Measurements from ENCODE around the gene NCKAP1. TPM values are rescaled to one million over a fixed set of nuclear protein-coding genes. Genes with fewer than 3 reads are reported as not detected.
"Not testable (repeated sequence)": the region's sequence is repeated elsewhere in the genome, so short reads cannot be mapped to it uniquely, and the experiment has no call there.

NCKAP1 gene
- total RNA-seq, 1 donor from 2014 or later: 13.2 TPM

DNA sequence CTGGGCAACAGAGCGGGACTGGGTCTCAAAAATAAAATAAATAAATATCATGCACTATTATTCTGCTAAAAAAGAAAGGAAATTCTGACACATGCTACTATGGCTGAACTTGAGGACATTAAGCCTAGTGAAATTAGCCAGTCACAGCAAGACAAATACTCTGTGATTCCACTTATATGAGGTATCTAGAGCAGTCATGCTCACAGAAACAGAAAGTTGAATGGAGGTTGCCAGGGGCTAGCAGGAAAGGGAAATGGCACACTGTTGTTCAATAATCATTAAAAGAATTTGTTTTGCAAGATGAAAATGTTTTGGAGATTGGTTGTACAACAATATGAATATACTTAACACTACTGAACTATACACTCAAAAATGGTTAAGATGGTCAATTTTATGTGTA lies 60.8 kb downstream of the NCKAP1 start:
- Mint-ChIP-seq H3K36me3 (ENCODE audit: low read depth) (no peaks in the 10 kb centered on the region), H3K27me3 (ENCODE audit: low read depth) (no peaks in the 10 kb centered on the region), H3K27ac (no peak overlapping the region), H3K4me1 (ENCODE audit: low read depth) (peaks cover 2% of the 10 kb centered on the region), H3K9me3 (no peaks in the 10 kb centered on the region), H3K4me3 (ENCODE audit: low read depth) (no peak overlapping the region)
- DNase-seq (ENCODE audit: low spot score): no peak
- intact Hi-C loops (cut with micrococcal nuclease): loop anchor here (5.0 kb wide), 1 partner anchor 35 kb away; no protein-coding TSS in a partner anchor

DNA sequence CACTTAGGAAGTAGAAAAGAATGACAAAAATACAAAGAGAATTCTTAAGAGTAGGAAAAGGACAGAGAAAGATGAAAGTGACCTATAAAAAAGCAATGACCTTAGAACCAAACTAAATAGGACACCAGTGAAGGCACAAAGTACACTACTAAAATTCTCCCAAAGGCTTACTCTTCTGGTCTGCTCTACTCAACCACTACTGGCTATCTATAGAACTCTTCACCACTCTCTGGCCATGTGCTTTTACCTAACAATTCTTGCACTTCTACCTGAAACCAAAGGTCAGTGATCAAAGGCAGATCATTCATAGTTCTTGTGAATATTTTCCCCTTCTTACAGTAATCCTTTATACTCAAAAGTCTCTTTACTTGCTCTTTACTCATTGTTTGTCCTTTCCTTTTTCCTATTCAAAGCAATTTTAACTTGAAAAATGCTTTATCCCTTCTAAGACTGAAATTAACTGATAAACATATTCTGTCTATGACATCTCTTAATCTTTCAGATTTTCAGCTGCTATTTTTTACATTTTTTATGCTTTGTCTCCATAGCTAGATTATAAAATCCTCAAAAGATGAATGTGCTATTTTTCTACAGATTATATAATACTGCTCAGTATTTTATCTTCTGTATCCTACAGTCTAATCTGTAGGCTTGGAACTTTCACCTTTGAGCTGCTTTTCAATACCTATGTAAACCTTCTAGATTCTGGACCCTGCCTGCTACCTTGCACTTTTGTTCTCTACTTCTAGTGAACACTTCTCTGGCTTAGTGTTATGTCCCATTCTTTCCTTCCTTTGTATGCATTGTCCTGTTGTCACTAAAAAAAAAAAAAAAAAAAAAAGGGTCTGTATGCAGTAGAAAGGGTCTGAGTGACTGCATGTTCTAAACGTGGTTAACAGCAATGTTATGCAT lies 64.6 kb downstream of the NCKAP1 start:
- Mint-ChIP-seq H3K27ac (no peak overlapping the region), H3K9me3 (no peaks in the 10 kb centered on the region), H3K4me1 (ENCODE audit: low read depth) (peaks cover 2% of the 10 kb centered on the region), H3K4me3 (ENCODE audit: low read depth) (no peak overlapping the region), H3K36me3 (ENCODE audit: low read depth) (no peaks in the 10 kb centered on the region), H3K27me3 (ENCODE audit: low read depth) (no peaks in the 10 kb centered on the region)
- DNase-seq (ENCODE audit: low spot score): no peak
- intact Hi-C loops (cut with micrococcal nuclease): no loop called here

DNA sequence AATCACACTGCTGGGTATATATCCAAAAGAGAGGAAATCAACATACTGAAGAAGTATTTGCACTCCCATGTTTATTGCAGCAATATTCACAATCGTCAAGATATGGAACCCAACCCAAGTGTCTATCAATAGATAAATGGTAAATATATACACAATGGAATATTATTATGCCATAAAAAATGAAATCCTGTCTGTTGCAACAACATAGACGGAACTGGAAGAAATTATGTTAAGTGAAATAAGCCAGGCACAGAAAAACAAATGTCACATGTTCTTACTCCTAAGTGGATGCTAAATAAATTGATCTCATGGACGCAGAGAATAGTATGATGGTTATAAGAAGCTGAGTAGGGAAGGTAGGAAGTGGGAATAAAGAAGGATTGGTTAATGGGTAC lies 65.7 kb downstream of the NCKAP1 start:
- intact Hi-C loops (cut with micrococcal nuclease): no loop called here
- no peaks in the 10 kb centered on the region for H3K27me3 Mint-ChIP-seq (ENCODE audit: low read depth)

DNA sequence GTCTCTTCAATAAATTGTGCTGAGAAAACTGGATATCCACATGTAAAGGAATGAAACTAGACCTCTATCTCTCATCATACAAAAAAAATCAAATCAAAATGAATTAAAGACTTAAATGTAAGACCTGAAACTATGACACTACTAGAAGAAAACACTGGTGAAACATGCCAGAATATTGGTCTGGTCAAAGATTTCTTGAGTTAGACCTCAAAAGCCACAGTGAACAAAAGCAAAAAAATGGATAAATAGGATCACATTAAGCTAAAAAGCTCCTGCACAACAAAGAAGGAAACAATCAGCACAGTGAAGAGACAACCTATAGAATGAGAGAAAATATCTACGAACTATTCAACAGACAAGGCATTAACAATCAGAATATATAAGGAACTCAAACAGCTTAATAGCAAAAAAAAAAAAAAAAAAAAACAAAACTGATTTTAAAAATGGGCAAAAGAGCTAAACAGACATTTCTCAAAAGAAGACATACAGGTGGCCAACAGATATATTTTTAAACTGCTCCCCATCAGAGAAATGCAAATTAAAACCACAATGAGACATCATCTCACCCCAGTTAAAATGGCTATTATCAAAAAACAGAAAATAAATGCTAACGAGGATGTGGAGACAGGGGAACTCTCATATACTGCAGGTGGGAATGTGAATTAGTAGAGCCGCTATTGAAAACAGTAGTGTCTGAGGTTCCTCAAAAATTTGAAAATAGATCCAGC lies 66.3 kb downstream of the NCKAP1 start:
- DNase-seq (ENCODE audit: low spot score): no peak
- intact Hi-C loops (cut with micrococcal nuclease): no loop called here
- Mint-ChIP-seq H3K9me3 (no peaks in the 10 kb centered on the region), H3K36me3 (ENCODE audit: low read depth) (no peaks in the 10 kb centered on the region), H3K4me1 (ENCODE audit: low read depth) (peaks cover 2% of the 10 kb centered on the region), H3K27me3 (ENCODE audit: low read depth) (no peaks in the 10 kb centered on the region), H3K4me3 (ENCODE audit: low read depth) (no peak overlapping the region), H3K27ac (no peak overlapping the region)

More for the DNA sequence above, 65.7 kb downstream of the NCKAP1 start:
- H3K27ac Mint-ChIP-seq: no peak overlapping the region
- H3K4me3 Mint-ChIP-seq (ENCODE audit: low read depth): no peak overlapping the region
- no peaks in the 10 kb centered on the region for H3K9me3 Mint-ChIP-seq
- peaks cover 2% of the 10 kb centered on the region for H3K4me1 Mint-ChIP-seq (ENCODE audit: low read depth)
- DNase-seq (ENCODE audit: low spot score): no peak
- H3K36me3 Mint-ChIP-seq (ENCODE audit: low read depth): no peaks in the 10 kb centered on the region

DNA sequence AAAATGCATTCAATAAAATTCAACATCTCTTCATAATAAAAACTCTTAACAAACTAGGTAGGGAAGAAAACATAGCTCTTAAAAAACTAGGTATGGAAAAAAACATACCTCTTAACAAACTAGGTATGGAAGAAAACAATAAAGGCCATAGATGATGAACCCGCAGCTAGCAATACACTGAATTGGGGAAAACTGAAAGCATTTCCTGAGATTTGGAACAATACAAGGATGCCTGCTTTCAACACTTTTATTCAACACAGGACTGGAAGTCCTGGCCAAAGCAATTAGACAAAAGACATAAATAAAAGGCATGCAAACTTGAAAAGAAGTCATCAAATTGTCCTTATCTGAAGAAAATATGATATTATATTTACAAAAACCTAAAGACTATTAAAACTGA lies 67.8 kb downstream of the NCKAP1 start:
- Mint-ChIP-seq H3K36me3 (ENCODE audit: low read depth) (no peaks in the 10 kb centered on the region), H3K9me3 (no peaks in the 10 kb centered on the region), H3K4me3 (ENCODE audit: low read depth) (no peak overlapping the region), H3K27me3 (ENCODE audit: low read depth) (no peaks in the 10 kb centered on the region), H3K4me1 (ENCODE audit: low read depth) (no peaks in the 10 kb centered on the region), H3K27ac (no peak overlapping the region)
- DNase-seq (ENCODE audit: low spot score): no peak
- intact Hi-C loops (cut with micrococcal nuclease): no loop called here

DNA sequence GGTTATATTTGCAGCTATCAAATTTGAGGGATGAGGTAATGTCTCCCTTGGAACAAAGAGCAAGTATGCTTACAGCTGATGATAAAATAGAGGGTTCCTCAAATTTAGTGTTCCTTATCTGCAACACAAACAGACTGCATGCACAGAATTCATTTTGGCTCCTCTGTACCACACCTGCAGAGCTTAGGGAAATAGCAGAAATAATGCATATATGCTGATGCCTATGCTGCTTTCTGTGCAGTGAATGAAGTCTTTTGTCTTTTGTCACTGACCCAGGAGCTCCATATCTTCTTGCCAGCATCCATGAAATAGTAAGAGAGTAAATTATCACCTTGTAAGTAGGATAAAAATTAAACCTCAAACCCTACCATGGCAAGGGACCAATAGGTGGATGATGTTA lies 69.8 kb downstream of the NCKAP1 start:
- Mint-ChIP-seq H3K27ac (no peak overlapping the region), H3K4me3 (ENCODE audit: low read depth) (no peak overlapping the region), H3K4me1 (ENCODE audit: low read depth) (no peaks in the 10 kb centered on the region), H3K9me3 (no peaks in the 10 kb centered on the region), H3K27me3 (ENCODE audit: low read depth) (no peaks in the 10 kb centered on the region), H3K36me3 (ENCODE audit: low read depth) (no peaks in the 10 kb centered on the region)
- no peak for DNase-seq (ENCODE audit: low spot score)
- intact Hi-C loops (cut with micrococcal nuclease): no loop called here

DNA sequence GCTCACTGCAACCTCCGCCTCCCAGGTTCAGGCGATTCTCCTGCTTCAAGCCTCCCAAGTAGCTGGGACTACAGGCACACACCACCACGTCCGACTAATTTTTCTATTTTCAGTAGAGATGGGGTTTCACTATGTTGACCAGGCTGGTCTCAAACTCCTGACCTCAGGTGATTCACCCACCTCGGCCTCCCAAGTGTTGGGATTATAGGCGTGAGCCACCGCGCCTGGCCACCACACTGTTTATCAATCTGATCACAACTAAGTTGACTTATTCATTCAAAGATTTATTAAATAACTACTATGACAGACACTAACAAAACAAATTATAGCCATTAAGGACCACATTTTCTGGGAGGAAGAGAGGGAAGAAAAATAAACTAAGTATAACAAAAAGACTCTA lies 71.9 kb downstream of the NCKAP1 start:
- H3K27me3 Mint-ChIP-seq (ENCODE audit: low read depth); DNase-seq (ENCODE audit: low spot score); H3K9me3 Mint-ChIP-seq; H3K4me3 Mint-ChIP-seq (ENCODE audit: low read depth); H3K36me3 Mint-ChIP-seq (ENCODE audit: low read depth); H3K4me1 Mint-ChIP-seq (ENCODE audit: low read depth); intact Hi-C loops (cut with micrococcal nuclease); H3K27ac Mint-ChIP-seq: not testable (repeated sequence)

DNA sequence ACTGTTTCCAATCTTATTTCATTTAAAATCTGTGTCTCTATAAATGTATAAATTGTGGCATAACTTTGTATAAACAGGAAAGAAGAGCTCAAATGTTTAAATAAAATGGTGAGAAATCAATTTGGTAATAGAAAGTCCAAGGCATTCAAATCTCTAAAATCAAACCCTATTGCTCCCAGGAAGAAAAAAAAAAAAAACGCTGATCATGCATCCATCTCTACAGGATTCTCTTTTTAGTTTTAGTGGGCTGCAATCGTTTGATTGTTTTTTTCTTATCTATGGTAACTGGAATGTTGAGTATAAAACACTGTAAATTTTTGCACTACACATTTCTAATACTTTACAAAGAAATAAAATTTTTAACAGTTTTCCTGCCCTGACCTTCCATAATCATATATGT lies 75.6 kb downstream of the NCKAP1 start:
- Mint-ChIP-seq H3K9me3 (peaks cover 3% of the 10 kb centered on the region), H3K36me3 (ENCODE audit: low read depth) (peaks cover 6% of the 10 kb centered on the region), H3K4me3 (ENCODE audit: low read depth) (no peak overlapping the region), H3K4me1 (ENCODE audit: low read depth) (no peaks in the 10 kb centered on the region), H3K27ac (no peak overlapping the region), H3K27me3 (ENCODE audit: low read depth) (no peaks in the 10 kb centered on the region)
- no peak for DNase-seq (ENCODE audit: low spot score)
- intact Hi-C loops (cut with micrococcal nuclease): no loop called here

DNA sequence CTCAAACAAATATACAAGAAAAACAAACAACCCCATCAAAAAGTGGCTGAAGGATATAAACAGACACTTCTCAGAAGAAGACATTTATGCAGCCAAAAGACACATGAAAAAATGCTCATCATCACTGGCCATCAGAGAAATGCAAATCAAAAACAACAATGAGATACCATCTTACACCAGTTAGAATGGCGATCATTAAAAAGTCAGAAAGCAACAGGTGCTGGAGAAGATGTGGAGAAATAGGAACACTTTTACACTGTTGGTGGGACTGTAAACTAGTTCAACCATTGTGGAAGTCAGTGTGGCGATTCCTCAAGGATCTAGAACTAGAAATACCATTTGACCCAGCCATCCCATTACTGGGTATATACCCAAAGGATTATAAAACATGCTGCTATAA lies 77.4 kb downstream of the NCKAP1 start:
- H3K4me3 Mint-ChIP-seq (ENCODE audit: low read depth); H3K27me3 Mint-ChIP-seq (ENCODE audit: low read depth); H3K9me3 Mint-ChIP-seq; H3K27ac Mint-ChIP-seq; DNase-seq (ENCODE audit: low spot score); H3K4me1 Mint-ChIP-seq (ENCODE audit: low read depth); intact Hi-C loops (cut with micrococcal nuclease); H3K36me3 Mint-ChIP-seq (ENCODE audit: low read depth): not testable (repeated sequence)

DNA sequence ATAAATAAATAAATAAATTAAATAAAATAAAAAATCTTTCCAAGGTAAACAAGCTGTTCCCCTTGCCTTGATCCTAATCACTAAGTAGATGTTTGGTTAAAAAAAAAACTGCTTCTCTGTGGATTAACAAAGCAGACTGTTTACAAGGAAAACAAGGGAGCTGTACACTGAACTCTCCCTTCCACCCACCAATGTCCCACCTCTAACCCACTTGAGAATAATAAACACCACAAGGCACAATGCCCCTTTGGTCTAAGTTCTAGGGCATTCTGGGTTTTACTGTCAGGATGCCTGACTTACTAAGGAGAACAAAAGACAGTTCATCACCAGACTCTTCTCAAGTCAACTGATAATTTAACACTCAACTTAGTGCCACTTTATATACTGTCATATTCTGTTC lies 83.5 kb downstream of the NCKAP1 start:
- no peaks in the 10 kb centered on the region for H3K27me3 Mint-ChIP-seq (ENCODE audit: low read depth)
- intact Hi-C loops (cut with micrococcal nuclease): loop anchor here (5.0 to 10.0 kb wide), 2 partner anchors 83 to 1160 kb away; partner anchors contain the start of gene NCKAP1
- no peak overlapping the region for H3K4me3 Mint-ChIP-seq (ENCODE audit: low read depth)
- H3K9me3 Mint-ChIP-seq: no peaks in the 10 kb centered on the region
- peaks cover 3% of the 10 kb centered on the region for H3K36me3 Mint-ChIP-seq (ENCODE audit: low read depth)
- H3K4me1 Mint-ChIP-seq (ENCODE audit: low read depth): peaks cover 16% of the 10 kb centered on the region
- no peak for DNase-seq (ENCODE audit: low spot score)
- no peak overlapping the region for H3K27ac Mint-ChIP-seq

DNA sequence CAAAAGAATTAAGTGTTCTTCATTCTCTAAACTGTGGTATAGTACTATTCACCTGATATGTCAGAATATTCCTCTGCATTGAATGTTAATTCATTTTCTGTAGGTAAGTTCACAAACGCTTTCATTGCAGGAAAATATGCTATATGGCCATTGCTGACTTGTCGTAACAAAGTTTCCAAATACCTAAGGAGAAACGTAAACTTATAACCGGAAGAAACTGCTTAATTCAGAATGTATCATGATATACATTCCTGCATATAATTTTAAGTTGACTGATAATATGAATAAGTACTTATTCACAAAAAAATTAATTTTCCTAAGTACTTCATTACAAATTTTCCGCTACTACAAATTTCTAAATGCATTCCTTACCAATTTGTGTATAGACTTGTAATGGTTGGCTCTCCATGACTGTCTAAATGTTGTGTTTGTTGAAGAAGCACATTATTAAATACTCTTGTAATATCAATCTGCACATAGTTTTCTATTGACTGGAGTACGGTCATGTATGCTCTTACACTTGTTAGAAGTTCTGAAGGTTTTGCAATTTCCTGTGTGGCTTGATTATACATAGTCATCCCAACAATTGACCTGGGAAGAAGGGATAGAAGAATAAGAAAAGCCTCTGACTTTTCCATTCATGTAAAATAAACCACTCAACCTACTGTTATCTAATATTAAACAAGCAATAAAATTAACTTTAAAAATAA lies 85.4 kb downstream of the NCKAP1 start:
- Mint-ChIP-seq H3K27me3 (ENCODE audit: low read depth) (no peaks in the 10 kb centered on the region), H3K36me3 (ENCODE audit: low read depth) (no peaks in the 10 kb centered on the region), H3K27ac (no peak overlapping the region), H3K9me3 (no peaks in the 10 kb centered on the region), H3K4me1 (ENCODE audit: low read depth) (peaks cover 21% of the 10 kb centered on the region), H3K4me3 (ENCODE audit: low read depth) (no peak overlapping the region)
- no peak for DNase-seq (ENCODE audit: low spot score)
- intact Hi-C loops (cut with micrococcal nuclease): loop anchor here (5.0 to 10.0 kb wide), 2 partner anchors 84 to 1158 kb away; partner anchors contain the start of gene NCKAP1

DNA sequence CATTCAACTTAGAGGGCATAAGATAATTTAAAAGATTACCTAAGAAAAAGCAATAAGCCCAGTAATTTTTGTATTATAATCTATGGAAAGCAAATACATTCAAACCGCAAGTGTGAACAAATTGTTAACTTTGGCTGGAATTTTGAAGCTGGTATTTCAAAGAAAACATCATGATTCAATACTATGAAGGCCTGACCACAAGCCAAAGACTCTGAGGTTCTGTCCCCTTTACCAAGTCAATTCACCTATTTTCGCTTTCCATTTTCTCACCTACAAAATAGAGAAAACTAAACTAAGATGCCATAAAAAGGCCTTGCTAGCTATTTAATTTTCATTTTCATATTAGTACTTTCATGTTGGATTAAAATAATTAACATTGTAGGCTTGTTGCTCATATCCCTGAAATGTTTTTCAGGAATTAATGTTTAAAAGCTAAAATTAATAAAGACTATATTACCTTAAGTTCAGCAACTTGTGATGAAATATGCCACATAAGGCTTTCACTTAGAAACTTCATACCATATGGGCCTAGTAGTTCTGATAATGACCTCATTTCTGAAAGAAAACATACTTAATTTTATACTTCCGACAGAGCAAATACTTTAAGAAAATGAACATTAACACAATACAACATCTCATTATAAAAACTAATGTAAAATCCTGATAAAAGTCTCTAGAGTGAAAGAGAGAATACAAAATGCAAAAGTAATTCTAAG lies 86.2 kb downstream of the NCKAP1 start:
- Mint-ChIP-seq H3K27me3 (ENCODE audit: low read depth) (no peaks in the 10 kb centered on the region), H3K27ac (no peak overlapping the region), H3K36me3 (ENCODE audit: low read depth) (no peaks in the 10 kb centered on the region), H3K9me3 (no peaks in the 10 kb centered on the region), H3K4me1 (ENCODE audit: low read depth) (peaks cover 21% of the 10 kb centered on the region), H3K4me3 (ENCODE audit: low read depth) (no peak overlapping the region)
- intact Hi-C loops (cut with micrococcal nuclease): loop anchor here (5.0 to 10.0 kb wide), 2 partner anchors 85 to 1157 kb away; partner anchors contain the start of gene NCKAP1
- DNase-seq (ENCODE audit: low spot score): no peak
